SK-N-SH treated with all-trans-retinoic acid at 6 μM for 48 hours (cell line): ENCODE results near the gene CLCN6.
A peak's percentile ranks its signal among the peaks of the same experiment; 100 is the strongest.

Source experiments
- ATAC-seq: fragments of 200-7000 bp; cut with Tn5 transposase; 3 replicates; pipeline ENCODE4 v1.9.1; 2020; ENCODE audit warnings: mild to moderate bottlenecking, moderate library complexity
- ARNTL ChIP-seq: fragments of 450-650 bp; formaldehyde crosslinking; IDR thresholded peaks from 2 replicates; pipeline ENCODE4 v1.5.0; 2020; ENCODE audit warnings: low read depth, mild to moderate bottlenecking, moderate library complexity, borderline replicate concordance
- CSDC2 ChIP-seq: fragments of 250-450 bp; sonication (Bioruptor Pico); IDR thresholded peaks from 2 replicates; pipeline ENCODE4 v1.5.0; 2020; ENCODE audit warnings: mild to moderate bottlenecking, moderate library complexity
- ESRRG ChIP-seq: fragments of 250-450 bp; sonication (Bioruptor Pico); IDR thresholded peaks from 2 replicates; pipeline ENCODE4 v1.6.1; 2021; ENCODE audit warnings: mild to moderate bottlenecking
- GLIS3 ChIP-seq: fragments of 250-450 bp; sonication (Bioruptor Pico); IDR thresholded peaks from 2 replicates; pipeline ENCODE4 v1.5.0; 2020; ENCODE audit warnings: mild to moderate bottlenecking, moderate library complexity
- ISL1 ChIP-seq: fragments of 250-450 bp; sonication (Bioruptor Pico); IDR thresholded peaks from 2 replicates; pipeline ENCODE4 v2.1.2; 2022; ENCODE audit warnings: mild to moderate bottlenecking, moderate library complexity
- OSR1 ChIP-seq: fragments of 250-450 bp; sonication (Bioruptor Pico); IDR thresholded peaks from 2 replicates; pipeline ENCODE4 v1.8.0; 2022; ENCODE audit warnings: moderate library complexity, mild to moderate bottlenecking, inconsistent platforms
- PPARA ChIP-seq: fragments of 250-450 bp; sonication (Bioruptor Pico); IDR thresholded peaks from 2 replicates; pipeline ENCODE4 v1.5.0; 2020; ENCODE audit warnings: mild to moderate bottlenecking, borderline replicate concordance
- SNAI2 ChIP-seq: fragments of 250-450 bp; sonication (Bioruptor Pico); IDR thresholded peaks from 2 replicates; pipeline ENCODE4 v1.5.0; 2020; ENCODE audit warnings: mild to moderate bottlenecking, moderate library complexity
- TCF4 ChIP-seq: fragments of 250-450 bp; sonication (Bioruptor Pico); IDR thresholded peaks from 2 replicates; pipeline ENCODE4 v1.8.0; 2021; ENCODE audit warnings: mild to moderate bottlenecking, moderate library complexity, borderline replicate concordance
- ZNF565 ChIP-seq: fragments of 450-650 bp; formaldehyde crosslinking; conservative IDR thresholded peaks from 2 replicates; pipeline ENCODE4 v1.5.0; 2020; ENCODE audit warnings: low read depth, mild to moderate bottlenecking, moderate library complexity
- ZNF8 ChIP-seq: fragments of 450-650 bp; formaldehyde crosslinking; IDR thresholded peaks from 2 replicates; pipeline ENCODE4 v1.5.0; 2020; ENCODE audit warnings: mild to moderate bottlenecking, moderate library complexity
- TF ChIP-seq, protein P1 (sequence below): fragments of 250-450 bp; sonication (Bioruptor Pico); IDR thresholded peaks from 2 replicates; pipeline ENCODE4 v1.5.0; 2020; ENCODE audit warnings: mild to moderate bottlenecking, moderate library complexity
- TF ChIP-seq, protein P2 (sequence below): fragments of 250-450 bp; sonication (Bioruptor Pico); IDR thresholded peaks from 2 replicates; pipeline ENCODE4 v1.5.1; 2020; ENCODE audit warnings: low read depth, mild to moderate bottlenecking, moderate library complexity
- TF ChIP-seq, protein P3 (sequence below): fragments of 250-450 bp; sonication (Bioruptor Pico); IDR thresholded peaks from 2 replicates; pipeline ENCODE4 v1.8.0; 2020; ENCODE audit warnings: mild to moderate bottlenecking, moderate library complexity, borderline replicate concordance

The CLCN6 gene

DNA sequence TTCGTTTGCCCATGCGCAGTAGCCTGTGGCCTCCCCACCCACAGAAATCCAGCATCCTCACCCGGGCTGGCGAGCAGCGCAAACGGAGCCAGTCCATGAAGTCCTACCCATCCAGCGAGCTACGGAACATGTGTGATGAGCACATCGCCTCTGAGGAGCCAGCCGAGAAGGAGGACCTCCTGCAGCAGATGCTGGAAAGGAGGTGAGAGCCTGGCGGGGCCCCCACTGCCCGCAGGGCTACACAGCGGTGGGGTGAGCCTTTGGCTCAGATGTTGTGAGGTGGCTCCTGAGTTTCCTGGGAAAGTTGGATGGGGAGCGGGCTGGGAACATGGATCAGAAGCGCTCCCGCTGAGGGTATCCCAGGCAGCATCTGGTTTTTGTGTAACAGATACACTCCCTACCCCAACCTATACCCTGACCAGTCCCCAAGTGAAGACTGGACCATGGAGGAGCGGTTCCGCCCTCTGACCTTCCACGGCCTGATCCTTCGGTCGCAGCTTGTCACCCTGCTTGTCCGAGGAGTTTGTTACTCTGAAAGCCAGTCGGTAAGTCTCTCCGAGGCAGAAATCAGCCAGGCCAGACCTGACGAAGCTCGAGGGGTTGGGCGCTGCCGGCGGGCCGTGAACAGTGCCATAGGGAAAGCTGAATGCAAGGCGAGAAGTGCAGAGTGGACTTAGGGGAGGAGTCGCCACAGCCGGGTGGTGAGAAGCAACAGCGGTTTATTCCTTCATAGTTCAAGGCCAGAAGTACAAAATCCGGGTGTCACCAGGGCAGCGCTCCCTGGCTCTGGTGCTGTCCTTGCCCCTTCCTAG, 31.2 kb downstream of the CLCN6 start:
- TF ChIP-seq SNAI2 (CRISPR knock-in tag) (no peak), CSDC2 (CRISPR knock-in tag) (no peak), TCF4 (CRISPR knock-in tag) (no peak), ARNTL (CRISPR knock-in tag) (no peak), ZNF565 (CRISPR knock-in tag) (no peak), ZNF8 (no peak), GLIS3 (no peak)
- TF ChIP-seq, protein P1, sequence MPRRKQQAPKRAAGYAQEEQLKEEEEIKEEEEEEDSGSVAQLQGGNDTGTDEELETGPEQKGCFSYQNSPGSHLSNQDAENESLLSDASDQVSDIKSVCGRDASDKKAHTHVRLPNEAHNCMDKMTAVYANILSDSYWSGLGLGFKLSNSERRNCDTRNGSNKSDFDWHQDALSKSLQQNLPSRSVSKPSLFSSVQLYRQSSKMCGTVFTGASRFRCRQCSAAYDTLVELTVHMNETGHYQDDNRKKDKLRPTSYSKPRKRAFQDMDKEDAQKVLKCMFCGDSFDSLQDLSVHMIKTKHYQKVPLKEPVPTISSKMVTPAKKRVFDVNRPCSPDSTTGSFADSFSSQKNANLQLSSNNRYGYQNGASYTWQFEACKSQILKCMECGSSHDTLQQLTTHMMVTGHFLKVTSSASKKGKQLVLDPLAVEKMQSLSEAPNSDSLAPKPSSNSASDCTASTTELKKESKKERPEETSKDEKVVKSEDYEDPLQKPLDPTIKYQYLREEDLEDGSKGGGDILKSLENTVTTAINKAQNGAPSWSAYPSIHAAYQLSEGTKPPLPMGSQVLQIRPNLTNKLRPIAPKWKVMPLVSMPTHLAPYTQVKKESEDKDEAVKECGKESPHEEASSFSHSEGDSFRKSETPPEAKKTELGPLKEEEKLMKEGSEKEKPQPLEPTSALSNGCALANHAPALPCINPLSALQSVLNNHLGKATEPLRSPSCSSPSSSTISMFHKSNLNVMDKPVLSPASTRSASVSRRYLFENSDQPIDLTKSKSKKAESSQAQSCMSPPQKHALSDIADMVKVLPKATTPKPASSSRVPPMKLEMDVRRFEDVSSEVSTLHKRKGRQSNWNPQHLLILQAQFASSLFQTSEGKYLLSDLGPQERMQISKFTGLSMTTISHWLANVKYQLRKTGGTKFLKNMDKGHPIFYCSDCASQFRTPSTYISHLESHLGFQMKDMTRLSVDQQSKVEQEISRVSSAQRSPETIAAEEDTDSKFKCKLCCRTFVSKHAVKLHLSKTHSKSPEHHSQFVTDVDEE (CRISPR knock-in tag): no peak
- TF ChIP-seq, protein P2, sequence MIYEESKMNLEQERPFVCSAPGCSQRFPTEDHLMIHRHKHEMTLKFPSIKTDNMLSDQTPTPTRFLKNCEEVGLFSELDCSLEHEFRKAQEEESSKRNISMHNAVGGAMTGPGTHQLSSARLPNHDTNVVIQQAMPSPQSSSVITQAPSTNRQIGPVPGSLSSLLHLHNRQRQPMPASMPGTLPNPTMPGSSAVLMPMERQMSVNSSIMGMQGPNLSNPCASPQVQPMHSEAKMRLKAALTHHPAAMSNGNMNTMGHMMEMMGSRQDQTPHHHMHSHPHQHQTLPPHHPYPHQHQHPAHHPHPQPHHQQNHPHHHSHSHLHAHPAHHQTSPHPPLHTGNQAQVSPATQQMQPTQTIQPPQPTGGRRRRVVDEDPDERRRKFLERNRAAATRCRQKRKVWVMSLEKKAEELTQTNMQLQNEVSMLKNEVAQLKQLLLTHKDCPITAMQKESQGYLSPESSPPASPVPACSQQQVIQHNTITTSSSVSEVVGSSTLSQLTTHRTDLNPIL (CRISPR knock-in tag): no peak
- ATAC-seq: no peak

DNA sequence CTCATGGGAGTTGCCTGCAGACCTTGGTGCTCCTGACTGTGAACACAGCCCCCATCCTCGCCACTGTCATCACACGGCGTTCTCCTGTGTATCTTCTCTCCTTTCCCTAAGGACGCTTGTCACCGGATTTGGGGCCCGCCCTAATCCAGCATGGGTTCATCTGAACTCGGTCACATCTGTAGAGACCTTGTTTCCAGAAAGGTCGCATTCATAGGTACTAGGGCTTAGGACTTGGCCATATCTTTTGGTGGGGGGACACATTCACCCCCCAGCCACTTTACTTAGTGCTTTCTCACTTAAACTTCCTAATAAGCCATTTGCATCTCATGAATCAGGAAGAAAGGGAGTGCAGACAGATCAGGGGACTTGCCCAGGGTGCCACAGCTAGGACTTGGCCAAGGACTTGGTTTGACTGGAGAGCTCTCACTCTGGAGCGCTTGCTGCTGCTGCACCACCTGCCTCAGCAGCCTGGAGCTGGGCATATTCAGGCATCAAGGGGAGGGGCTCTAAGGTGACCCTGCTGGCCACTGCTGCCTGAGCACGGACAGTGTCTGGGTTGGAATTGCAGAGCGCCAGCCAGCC, 31.9 kb downstream of the CLCN6 start:
- TF ChIP-seq, protein P1 (CRISPR knock-in tag): no peak
- TF ChIP-seq, protein P3, sequence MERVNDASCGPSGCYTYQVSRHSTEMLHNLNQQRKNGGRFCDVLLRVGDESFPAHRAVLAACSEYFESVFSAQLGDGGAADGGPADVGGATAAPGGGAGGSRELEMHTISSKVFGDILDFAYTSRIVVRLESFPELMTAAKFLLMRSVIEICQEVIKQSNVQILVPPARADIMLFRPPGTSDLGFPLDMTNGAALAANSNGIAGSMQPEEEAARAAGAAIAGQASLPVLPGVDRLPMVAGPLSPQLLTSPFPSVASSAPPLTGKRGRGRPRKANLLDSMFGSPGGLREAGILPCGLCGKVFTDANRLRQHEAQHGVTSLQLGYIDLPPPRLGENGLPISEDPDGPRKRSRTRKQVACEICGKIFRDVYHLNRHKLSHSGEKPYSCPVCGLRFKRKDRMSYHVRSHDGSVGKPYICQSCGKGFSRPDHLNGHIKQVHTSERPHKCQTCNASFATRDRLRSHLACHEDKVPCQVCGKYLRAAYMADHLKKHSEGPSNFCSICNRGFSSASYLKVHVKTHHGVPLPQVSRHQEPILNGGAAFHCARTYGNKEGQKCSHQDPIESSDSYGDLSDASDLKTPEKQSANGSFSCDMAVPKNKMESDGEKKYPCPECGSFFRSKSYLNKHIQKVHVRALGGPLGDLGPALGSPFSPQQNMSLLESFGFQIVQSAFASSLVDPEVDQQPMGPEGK: no peak
- TF ChIP-seq TCF4 (CRISPR knock-in tag) (no peak), PPARA (no peak)
- ATAC-seq: peak; percentile 16

DNA sequence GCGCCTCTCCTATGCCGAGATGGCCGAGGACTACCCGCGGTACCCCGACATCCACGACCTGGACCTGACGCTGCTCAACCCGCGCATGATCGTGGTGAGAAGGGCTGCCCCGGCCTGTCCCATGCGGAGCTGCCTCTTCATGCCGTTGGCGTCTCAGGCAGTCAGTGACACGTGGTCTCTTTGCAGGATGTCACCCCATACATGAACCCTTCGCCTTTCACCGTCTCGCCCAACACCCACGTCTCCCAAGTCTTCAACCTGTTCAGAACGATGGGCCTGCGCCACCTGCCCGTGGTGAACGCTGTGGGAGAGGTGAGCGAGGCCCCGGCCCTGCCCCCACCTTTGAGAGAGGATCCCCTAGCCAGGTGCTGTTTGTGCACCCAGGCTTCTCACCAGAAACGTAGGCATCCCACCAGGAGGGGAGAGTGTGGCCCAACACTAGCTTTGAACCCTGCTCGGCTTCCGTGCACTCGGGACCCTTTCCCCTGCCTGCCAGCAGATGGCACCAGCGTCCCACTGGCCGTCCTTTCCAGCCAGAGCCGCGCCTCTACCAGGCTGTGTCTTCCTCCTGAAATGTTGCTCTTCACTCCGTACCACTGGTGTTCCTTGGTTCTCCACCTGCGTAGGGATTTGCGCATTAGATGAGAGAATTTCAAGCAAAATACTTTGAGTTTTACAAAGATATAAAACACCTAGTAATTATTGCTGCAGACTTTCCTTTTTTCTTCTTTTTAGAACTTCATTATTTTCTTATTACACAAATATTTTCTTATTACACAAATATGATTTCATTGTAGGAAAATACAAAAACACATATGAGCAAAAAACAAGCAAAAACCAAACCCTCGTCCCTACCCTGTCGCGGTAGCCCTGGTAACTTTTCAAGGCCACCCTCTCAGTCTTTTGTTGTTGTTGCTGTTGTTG, 32.6 kb downstream of the CLCN6 start:
- TF ChIP-seq OSR1 (CRISPR knock-in tag) (no peak), ISL1 (no peak), PPARA (no peak), ESRRG (CRISPR knock-in tag) (no peak)
- ATAC-seq: peak; percentile 95
